ENCODE results near the gene XRCC6. TPM values are rescaled to one million over a fixed set of nuclear protein-coding genes. Genes with fewer than 3 reads are reported as not detected.
A peak's percentile ranks its signal among the peaks of the same experiment; 100 is the strongest.

Gene XRCC6
- total RNA-seq (2021; ENCODE audit: unreplicated experiment), result 588 TPM
- 439 and 562 TPM in 2 replicates for polyA plus RNA-seq (2012)
- percentile 90 among the genes with signal in this experiment for Bru-seq, nascent RNA
- BruChase-seq, experiment 1, labeled RNA remaining after a 6-hour chase, result percentile 96 among the genes with signal in this experiment
- percentile 89 among the genes with signal in this experiment for BruChase-seq, experiment 2, labeled RNA remaining after a 2-hour chase
- long read RNA-seq, transcript XRCC6-201 (12 exons, 2,709 nt), result minor isoform, 72 of 1,896 reads
- long read RNA-seq, transcript XRCC6-206 (12 exons, 2,148 nt), result minor isoform, 6 of 1,896 reads
- long read RNA-seq, transcript XRCC6-202 (13 exons, 2,296 nt), result major isoform, 1,665 of 1,896 reads
- long read RNA-seq, partial matches to known transcripts, result 70 of 1,896 reads
- long read RNA-seq, other reads (novel, unspliced or antisense), result 78 of 1,896 reads

DNA sequence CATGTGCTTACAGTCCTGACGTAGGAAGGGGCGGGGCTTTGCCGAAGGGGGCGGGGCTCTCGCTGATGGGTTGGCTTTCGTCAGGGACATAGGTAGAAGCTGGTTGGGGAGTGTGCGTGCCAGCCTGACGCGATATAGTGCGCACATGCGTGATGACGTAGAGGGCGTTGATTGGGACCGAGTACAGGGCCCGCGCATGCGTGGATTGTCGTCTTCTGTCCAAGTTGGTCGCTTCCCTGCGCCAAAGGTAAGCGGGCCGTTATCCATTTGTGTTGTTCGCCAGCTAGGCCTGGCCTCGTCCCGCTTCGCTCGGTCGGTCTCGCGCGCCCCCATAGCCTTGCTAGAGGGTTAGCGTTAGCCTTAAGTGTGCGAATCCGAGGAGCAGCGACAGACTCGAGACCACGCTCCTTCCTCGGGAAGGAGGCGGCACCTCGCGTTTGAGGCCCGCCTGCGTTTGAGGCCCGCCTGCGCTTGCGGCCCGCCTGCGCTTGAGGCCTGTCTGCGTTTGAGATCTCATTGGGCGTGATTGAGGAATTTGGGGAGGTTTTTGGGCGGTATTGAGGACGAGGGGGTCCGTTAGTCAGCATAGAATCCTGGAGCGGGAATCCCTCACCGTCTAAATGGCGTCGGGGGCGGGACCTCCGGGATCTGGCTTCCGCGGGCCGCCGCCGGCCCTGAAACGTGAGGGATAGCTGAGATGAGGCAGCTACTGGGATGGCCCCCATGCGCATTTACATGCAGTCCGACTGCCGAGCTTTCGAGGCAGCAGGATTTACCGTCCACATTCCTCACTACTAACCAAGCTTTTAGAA is at the start of gene XRCC6:
Gene XRCC6, plus strand, starts transcription at position 197 of the 812 bp plus-strand sequence. CDS start 710 bp downstream, outside the sequence.
- peak within 1 kb of the TSS; percentile 100 for H3K9ac ChIP-seq (ENCODE audit: low read length)
- H3K4me3 ChIP-seq (replicated peaks in 1 of 2; ENCODE audit: low read depth in 1 of 2, low read length in 2 of 2), result peak within 1 kb of the TSS; percentile 70 to 100
- H2AFZ ChIP-seq (ENCODE audit: low read depth, low read length, poor library complexity, severe bottlenecking), result no peak within 1 kb of the TSS
- H3K9me3 ChIP-seq (ENCODE audit: control insufficient read depth in 1 of 2, insufficient read depth in 1 of 2, low read depth in 1 of 2, low read length in 2 of 2), result no peaks in the 10 kb centered on the region
- ATAC-seq (peak; percentile 94), DNase-seq (ENCODE audit: low read depth, low spot score) (peak; percentile 100)
- ChIA-PET RAD21 (ENCODE audit: low non-redundant PET in 1 of 2, low total read pairs in 2 of 2, uncharacterized antibody in 2 of 2, unreplicated experiment in 2 of 2) (no interaction called here), CTCF (interaction anchor here (0.9 to 1.9 kb wide), 2 partner anchors 46 to 76 kb away, joined by 3 to 8 read pairs; no protein-coding TSS in a partner anchor), POLR2A (interaction anchor here (0.7 to 1.9 kb wide), 9 partner anchors 9 to 240 kb away, joined by 3 to 13 read pairs (median 5); partner anchors contain the start of genes PMM1 and TEF)
- no TSS peak for BruUV-seq (replicated peaks)
- H3K27ac ChIP-seq (ENCODE audit: low read depth, low read length), result peak within 1 kb of the TSS; percentile 95
- peaks cover 11 to 16% of the 10 kb centered on the region in 2 experiments for H3K4me1 ChIP-seq (ENCODE audit: control insufficient read depth in 1 of 2, insufficient read depth in 2 of 2, low read length in 2 of 2)
- H3K27me3 ChIP-seq (ENCODE audit: insufficient read depth, low read length), result no peaks in the 10 kb centered on the region
- H3K4me2 ChIP-seq (ENCODE audit: low read length), result peak within 1 kb of the TSS; percentile 94
- H3K36me3 ChIP-seq (ENCODE audit: control insufficient read depth in 1 of 2, insufficient read depth in 2 of 2, low read length in 2 of 2), result peaks cover 22 to 24% of the 10 kb centered on the region in 2 experiments
- H3K79me2 ChIP-seq (ENCODE audit: insufficient read depth, low read length), result peaks cover 93% of the 10 kb centered on the region
- no peaks in the 10 kb centered on the region for H4K20me1 ChIP-seq (ENCODE audit: insufficient read depth)
- intact Hi-C loops (cut with micrococcal nuclease), result no loop called here
- H3K9me2 ChIP-seq (ENCODE audit: insufficient read depth), result no peaks in the 10 kb centered on the region
- no peak for TF ChIP-seq EZH2phosphoT487 (IDR thresholded peaks at IDR 0.05; ENCODE audit: borderline replicate concordance)
- TF ChIP-seq EGR1 (IDR thresholded peaks at IDR 0.05; ENCODE audit: low read depth), result no peak
- TF ChIP-seq CEBPB (IDR thresholded peaks at IDR 0.05; ENCODE audit: low read depth), result no peak
- TF ChIP-seq, protein P1, sequence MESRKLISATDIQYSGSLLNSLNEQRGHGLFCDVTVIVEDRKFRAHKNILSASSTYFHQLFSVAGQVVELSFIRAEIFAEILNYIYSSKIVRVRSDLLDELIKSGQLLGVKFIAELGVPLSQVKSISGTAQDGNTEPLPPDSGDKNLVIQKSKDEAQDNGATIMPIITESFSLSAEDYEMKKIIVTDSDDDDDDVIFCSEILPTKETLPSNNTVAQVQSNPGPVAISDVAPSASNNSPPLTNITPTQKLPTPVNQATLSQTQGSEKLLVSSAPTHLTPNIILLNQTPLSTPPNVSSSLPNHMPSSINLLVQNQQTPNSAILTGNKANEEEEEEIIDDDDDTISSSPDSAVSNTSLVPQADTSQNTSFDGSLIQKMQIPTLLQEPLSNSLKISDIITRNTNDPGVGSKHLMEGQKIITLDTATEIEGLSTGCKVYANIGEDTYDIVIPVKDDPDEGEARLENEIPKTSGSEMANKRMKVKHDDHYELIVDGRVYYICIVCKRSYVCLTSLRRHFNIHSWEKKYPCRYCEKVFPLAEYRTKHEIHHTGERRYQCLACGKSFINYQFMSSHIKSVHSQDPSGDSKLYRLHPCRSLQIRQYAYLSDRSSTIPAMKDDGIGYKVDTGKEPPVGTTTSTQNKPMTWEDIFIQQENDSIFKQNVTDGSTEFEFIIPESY (IDR thresholded peaks at IDR 0.05; ENCODE audit: extremely low read depth, insufficient replicate concordance, low read length), result no peak
- TF ChIP-seq FOSL1 (IDR thresholded peaks at IDR 0.05; ENCODE audit: low read depth), result no peak
- peak; percentile 55 for TF ChIP-seq SIN3A (IDR thresholded peaks at IDR 0.05; ENCODE audit: low read depth)
- peak; percentile 76 for TF ChIP-seq MAX (IDR thresholded peaks at IDR 0.05)
- no peak for TF ChIP-seq ZNF274 (IDR thresholded peaks at IDR 0.05; ENCODE audit: low read depth, low read length)
- no peak for TF ChIP-seq RAD21 (IDR thresholded peaks at IDR 0.05; ENCODE audit: low read depth)
- TF ChIP-seq ATF3 (IDR thresholded peaks at IDR 0.05), result no peak
- TF ChIP-seq POLR2AphosphoS5 (IDR thresholded peaks at IDR 0.05; ENCODE audit: low read depth, low read length), result peak; percentile 88
- TF ChIP-seq ZFX (IDR thresholded peaks at IDR 0.05), result peak; percentile 93; the same call in 1 of the 2 replicates
- TF ChIP-seq ELF1 (IDR thresholded peaks at IDR 0.05; ENCODE audit: borderline replicate concordance, low read depth), result no peak
- TF ChIP-seq EZH2 (IDR thresholded peaks at IDR 0.05), result no peak
- no peak for TF ChIP-seq REST (IDR thresholded peaks at IDR 0.05; ENCODE audit: low read depth)
- TF ChIP-seq, protein P2, sequence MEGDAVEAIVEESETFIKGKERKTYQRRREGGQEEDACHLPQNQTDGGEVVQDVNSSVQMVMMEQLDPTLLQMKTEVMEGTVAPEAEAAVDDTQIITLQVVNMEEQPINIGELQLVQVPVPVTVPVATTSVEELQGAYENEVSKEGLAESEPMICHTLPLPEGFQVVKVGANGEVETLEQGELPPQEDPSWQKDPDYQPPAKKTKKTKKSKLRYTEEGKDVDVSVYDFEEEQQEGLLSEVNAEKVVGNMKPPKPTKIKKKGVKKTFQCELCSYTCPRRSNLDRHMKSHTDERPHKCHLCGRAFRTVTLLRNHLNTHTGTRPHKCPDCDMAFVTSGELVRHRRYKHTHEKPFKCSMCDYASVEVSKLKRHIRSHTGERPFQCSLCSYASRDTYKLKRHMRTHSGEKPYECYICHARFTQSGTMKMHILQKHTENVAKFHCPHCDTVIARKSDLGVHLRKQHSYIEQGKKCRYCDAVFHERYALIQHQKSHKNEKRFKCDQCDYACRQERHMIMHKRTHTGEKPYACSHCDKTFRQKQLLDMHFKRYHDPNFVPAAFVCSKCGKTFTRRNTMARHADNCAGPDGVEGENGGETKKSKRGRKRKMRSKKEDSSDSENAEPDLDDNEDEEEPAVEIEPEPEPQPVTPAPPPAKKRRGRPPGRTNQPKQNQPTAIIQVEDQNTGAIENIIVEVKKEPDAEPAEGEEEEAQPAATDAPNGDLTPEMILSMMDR (IDR thresholded peaks at IDR 0.05 in 2 of 3, conservative IDR thresholded peaks at IDR 0.05 in 1 of 3; ENCODE audit: borderline replicate concordance in 1 of 3, insufficient read depth in 1 of 3, low read depth in 2 of 3, low read length in 2 of 3), result no peak
